DND-41 (cell line): ENCODE data around the gene TRMT112.

Experiments used
- ATAC-seq: fragments of 200-7000 bp; cut with Tn5 transposase; 3 replicates; pipeline ENCODE4 v1.9.1; 2021; ENCODE audit warnings: low read depth; ENCODE audit not compliant: insufficient read depth
- DNase-seq: peaks from one replicate; pipeline ENCODE4 v3.0.0-alpha.2; 2020
- H2AFZ ChIP-seq: 2 replicates; pipeline ENCODE4 v1.6.0; 2012; ENCODE audit warnings: low read depth, low read length
- H3K27ac ChIP-seq: 2 replicates; pipeline ENCODE4 v1.5.1; 2012; ENCODE audit warnings: low read length, inconsistent platforms
- H3K27me3 ChIP-seq: fragments of 200-600 bp; sonication (generic); 2 replicates; pipeline ENCODE4 v1.6.0; 2012; ENCODE audit warnings: low read length, mild to moderate bottlenecking, inconsistent platforms; ENCODE audit not compliant: insufficient read depth, poor library complexity
- H3K36me3 ChIP-seq: 2 replicates; pipeline ENCODE4 v1.5.1; 2012; ENCODE audit warnings: low read length, inconsistent platforms; ENCODE audit not compliant: insufficient read depth
- H3K4me1 ChIP-seq: 2 replicates; pipeline ENCODE4 v1.5.1; 2012; ENCODE audit warnings: mild to moderate bottlenecking, low read length; ENCODE audit not compliant: insufficient read depth
- H3K4me2 ChIP-seq: 2 replicates; pipeline ENCODE4 v1.6.0; 2012; ENCODE audit warnings: mild to moderate bottlenecking, moderate library complexity, low read length, inconsistent platforms; ENCODE audit not compliant: insufficient read depth
- H3K4me3 ChIP-seq, 2 experiments: fragments of 200-600 bp in 1 of 2; shearing (Covaris generic) in 1 of 2; 2 replicates each; pipeline ENCODE4 v1.5.1; 2012 to 2016; ENCODE audit warnings: inconsistent platforms in 2 of 2, low read length in 2 of 2, mild to moderate bottlenecking in 2 of 2, low read depth in 1 of 2, moderate library complexity in 1 of 2
- H3K79me2 ChIP-seq: 2 replicates; pipeline ENCODE4 v1.6.0; 2012; ENCODE audit warnings: low read length, inconsistent platforms; ENCODE audit not compliant: insufficient read depth
- H3K9ac ChIP-seq: 2 replicates; pipeline ENCODE4 v1.6.0; 2012; ENCODE audit warnings: low read depth, mild to moderate bottlenecking, inconsistent platforms, low read length, moderate library complexity
- H3K9me3 ChIP-seq: 2 replicates; pipeline ENCODE4 v1.5.1; 2012; ENCODE audit warnings: low read length, moderate library complexity, mild to moderate bottlenecking, inconsistent platforms; ENCODE audit not compliant: insufficient read depth, severe bottlenecking
- H4K20me1 ChIP-seq: 2 replicates; pipeline ENCODE4 v1.6.0; 2012; ENCODE audit warnings: low read length; ENCODE audit not compliant: insufficient read depth
- CTCF ChIP-seq: IDR thresholded peaks from 2 replicates; pipeline ENCODE4 v1.5.1; 2012; ENCODE audit warnings: borderline replicate concordance, low read length, moderate library complexity, mild to moderate bottlenecking; ENCODE audit not compliant: poor library complexity, severe bottlenecking; ENCODE audit errors: extremely low read depth
- EZH2 ChIP-seq: IDR thresholded peaks from 3 replicates; pipeline ENCODE4 v1.6.1; 2012; ENCODE audit warnings: borderline replicate concordance, low read depth, mild to moderate bottlenecking, moderate library complexity, low read length, inconsistent platforms; ENCODE audit not compliant: severe bottlenecking

The TRMT112 gene

DNA sequence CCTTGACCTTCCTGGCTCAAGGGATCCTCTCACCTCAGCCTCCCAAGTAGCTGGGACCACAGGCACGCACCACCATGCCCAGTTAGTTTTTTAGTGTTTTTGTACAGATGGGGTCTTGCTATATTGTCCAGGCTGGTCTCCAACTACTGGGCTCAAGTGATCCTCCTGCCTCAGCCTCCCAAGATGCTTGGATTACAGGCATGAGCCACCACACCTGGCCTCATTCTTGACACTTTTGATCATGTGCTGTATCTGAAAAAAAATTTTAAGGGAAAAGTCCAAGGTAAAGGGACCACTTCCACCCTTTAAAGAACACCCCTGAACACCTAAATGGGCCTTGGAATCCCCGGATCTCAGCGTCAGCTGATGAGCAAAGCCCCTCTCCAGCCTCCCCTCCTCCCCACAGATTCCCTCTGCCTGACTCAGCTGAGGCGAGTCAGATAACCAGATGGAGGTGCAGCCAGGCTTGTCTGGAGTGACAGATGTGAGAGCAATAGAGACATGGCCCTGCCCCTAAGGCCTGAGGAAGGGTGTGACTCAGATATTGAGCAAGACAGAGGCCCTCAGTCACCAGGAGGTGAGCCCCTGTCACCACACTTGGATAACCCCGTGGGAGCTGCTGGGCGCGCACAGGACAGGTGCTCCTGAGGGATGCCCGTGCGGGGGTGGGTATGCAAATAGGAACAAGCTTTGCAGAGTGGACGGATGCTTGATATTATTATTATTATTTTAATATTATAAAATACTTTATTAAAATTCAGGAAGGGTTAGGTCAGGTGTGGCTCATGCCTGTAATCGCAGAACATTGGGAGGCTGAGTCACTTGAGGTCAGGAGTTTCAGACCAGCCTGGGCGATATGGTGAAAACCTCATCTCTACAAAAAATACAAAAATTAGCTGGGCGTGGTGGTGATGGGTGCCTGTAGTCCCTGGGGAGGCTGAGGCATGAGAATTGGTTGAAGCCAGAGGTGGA, 17.7 kb upstream of the TRMT112 start:
- TF ChIP-seq CTCF (no peak), EZH2 (no peak)
- Histone ChIP-seq H3K9ac (no peak overlapping the region), H3K4me2 (no peak overlapping the region), H3K79me2 (no peaks in the 10 kb centered on the region), H3K9me3 (no peaks in the 10 kb centered on the region), H3K4me3 (no peak overlapping the region), H3K27ac (no peak overlapping the region), H2AFZ (no peak overlapping the region), H3K27me3 (no peaks in the 10 kb centered on the region), H3K36me3 (no peaks in the 10 kb centered on the region), H4K20me1 (no peaks in the 10 kb centered on the region), H3K4me1 (peaks cover 3% of the 10 kb centered on the region; the same call in 1 of the 2 replicates)
- no peak for DNase-seq
- ATAC-seq = no peak

DNA sequence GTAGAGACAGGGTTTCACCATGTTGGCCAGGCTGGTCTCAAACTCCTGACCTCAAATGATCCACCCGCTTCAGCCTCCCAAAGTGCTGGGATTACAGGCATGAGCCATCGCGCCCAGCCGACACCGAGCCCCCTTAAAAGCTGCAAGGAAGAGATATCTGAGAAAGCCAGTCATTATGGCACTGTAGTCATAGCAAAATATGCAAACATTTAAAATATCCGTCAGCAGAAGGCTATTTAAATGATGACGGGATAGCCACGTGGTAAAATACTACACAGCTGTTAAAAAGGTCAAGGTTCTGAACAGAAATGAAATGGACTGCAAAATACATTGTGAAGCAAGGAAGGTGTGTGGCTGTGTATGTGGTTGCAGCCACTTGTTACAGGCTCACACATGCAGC, 16.2 kb upstream of the TRMT112 start:
- Histone ChIP-seq H3K4me2 (no peak overlapping the region), H3K4me3 (no peak overlapping the region), H4K20me1 (no peaks in the 10 kb centered on the region), H3K27ac (no peak overlapping the region), H3K79me2 (no peaks in the 10 kb centered on the region), H3K9ac (no peak overlapping the region), H3K4me1 (no peaks in the 10 kb centered on the region), H3K27me3 (no peaks in the 10 kb centered on the region), H3K9me3 (no peaks in the 10 kb centered on the region), H2AFZ (no peak overlapping the region), H3K36me3 (no peaks in the 10 kb centered on the region)
- DNase-seq = no peak
- TF ChIP-seq EZH2 (no peak), CTCF (no peak)
- no peak for ATAC-seq

- peak; percentile 65; the same call in 2 of the 3 replicates for ATAC-seq
- no peak overlapping the region for H3K27ac ChIP-seq
- H4K20me1 ChIP-seq = no peaks in the 10 kb centered on the region
- H3K4me3 ChIP-seq = no peak overlapping the region
- no peaks in the 10 kb centered on the region for H3K36me3 ChIP-seq
- no peaks in the 10 kb centered on the region for H3K27me3 ChIP-seq
- peak; percentile 50 for TF ChIP-seq CTCF
- TF ChIP-seq EZH2 = no peak
- H3K4me2 ChIP-seq = no peak overlapping the region
- H2AFZ ChIP-seq = no peak overlapping the region
- H3K9me3 ChIP-seq = no peaks in the 10 kb centered on the region
- DNase-seq = peak; percentile 31
- no peaks in the 10 kb centered on the region for H3K79me2 ChIP-seq
- no peaks in the 10 kb centered on the region for H3K4me1 ChIP-seq
- H3K9ac ChIP-seq = no peak overlapping the region
Observed at GRCh38 chr11:64331569-64332371, 14.4 kb upstream of the TRMT112 start.
